ENCODE results near the gene M6PR.
A peak's percentile ranks its signal among the peaks of the same experiment; 100 is the strongest.
"Not testable (repeated sequence)": the region's sequence is repeated elsewhere in the genome, so short reads cannot be mapped to it uniquely, and the experiment has no call there.

The M6PR gene

DNA sequence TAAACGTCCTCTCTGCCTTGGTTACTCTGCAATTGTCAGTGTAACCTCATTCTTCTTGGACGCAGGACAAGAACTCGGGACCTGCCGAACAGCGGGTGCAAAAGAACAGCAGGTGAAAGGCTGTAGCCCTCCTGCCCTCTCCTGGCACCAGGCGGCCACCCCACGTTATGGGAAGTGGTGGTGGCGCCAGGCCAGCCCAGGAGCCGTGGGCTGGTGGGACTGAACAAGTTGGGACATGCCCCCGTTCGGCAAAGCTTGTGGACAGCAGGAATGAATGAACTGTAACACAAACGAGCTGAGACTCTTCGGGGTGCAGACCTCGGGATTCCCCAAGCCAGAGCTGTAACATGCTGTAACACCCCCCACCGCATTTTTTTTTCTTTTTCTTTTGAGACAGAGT is 6.6 kb upstream of the M6PR start:
- in situ Hi-C loops (cut with HindIII; ENCODE audit: low pct_ligation_motif_present, low pct_unique_long_range_greater_than_20kb, low sequenced_read_pairs), result no loop called here
- no peak for DNase-seq

DNA sequence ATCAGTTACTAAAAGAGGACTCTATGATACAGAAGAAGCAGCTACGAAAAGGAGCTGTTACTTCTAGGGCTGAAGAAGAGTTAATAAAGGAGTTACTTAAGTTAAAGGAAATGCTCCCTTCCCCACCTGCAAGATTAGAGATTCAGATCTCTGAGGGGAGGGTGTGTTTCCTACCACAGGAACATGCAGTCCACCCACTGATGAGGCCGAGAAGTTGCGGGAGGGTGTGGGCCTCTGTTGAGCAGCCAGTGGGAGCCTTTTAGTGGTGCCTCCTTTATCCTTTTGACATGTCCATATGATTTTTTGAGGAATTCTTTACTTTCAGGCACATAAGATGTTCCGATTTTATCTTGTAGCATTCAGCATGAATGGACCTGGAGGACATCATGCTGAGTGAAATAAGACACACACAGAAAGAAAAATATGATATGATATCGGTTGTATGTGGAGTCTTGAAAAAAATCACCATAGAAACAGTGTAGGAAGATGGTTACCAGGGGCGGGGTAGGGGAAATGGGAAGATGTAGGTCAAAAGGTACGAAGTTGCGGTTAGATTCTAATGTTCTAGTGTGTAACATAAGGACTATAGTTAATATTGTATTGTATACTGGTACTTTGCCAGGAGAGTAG is 4.4 kb upstream of the M6PR start:
- in situ Hi-C loops (cut with HindIII; ENCODE audit: low pct_ligation_motif_present, low pct_unique_long_range_greater_than_20kb, low sequenced_read_pairs), result no loop called here
- DNase-seq, result no peak

DNA sequence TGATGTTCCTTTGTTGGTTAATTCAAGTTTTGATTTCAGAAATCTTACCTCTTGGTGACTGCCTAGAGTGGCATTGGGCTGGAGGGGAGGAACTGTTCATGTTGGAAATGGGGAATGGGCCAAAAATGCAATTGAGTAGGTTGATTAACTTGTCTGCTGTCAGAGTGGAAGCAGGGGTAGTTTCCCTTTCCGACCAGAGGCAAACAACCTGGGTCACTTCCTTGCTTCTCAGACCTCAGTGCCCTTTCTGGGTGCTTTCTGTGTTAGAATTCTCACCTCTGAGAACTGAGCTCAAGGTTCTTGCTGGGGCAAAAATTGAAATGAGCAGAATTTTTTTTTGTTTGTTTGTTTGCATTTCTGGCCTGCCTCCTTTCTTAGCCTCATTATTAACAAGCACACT is 2.3 kb upstream of the M6PR start:
- in situ Hi-C loops (cut with HindIII; ENCODE audit: low pct_ligation_motif_present, low pct_unique_long_range_greater_than_20kb, low sequenced_read_pairs), result no loop called here
- DNase-seq, result no peak

DNA sequence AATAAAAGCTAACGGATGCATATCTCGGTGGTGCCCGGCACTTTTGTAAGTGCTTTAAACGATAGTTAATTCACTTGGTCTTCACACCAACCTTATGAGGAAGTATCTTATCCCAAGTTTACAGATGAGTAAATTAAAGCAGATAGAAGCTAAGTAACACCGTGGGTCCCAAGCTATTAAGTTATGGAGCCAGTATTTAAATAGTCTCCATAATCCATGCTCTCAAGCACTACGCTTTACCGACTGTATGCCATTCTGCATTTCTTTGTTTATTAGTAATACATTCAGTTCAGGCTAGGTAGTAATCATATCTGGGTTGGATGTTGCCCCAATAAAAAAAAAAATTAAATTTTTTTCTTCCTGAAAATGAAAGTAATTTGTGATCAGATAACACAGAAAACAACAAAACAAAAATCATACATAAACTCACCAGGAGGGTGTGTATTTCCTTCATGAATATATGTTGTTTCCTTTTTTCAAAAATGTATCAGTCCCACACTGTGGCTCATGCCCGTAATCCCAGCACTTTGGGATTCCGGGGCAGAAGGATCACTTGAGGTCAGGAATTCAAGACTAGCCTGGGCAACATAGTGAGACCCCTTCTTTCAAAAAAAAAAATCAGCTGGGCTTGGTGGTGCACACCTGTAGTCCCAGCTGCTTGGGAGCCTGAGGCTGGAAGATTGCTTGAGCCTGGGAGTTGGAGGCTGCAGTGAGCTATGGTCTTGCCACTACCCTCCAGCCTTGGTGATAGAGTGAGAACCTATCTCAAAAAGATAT is 1.4 kb upstream of the M6PR start:
- peak; percentile 13 for DNase-seq
- in situ Hi-C loops (cut with HindIII; ENCODE audit: low pct_ligation_motif_present, low pct_unique_long_range_greater_than_20kb, low sequenced_read_pairs), result no loop called here

DNA sequence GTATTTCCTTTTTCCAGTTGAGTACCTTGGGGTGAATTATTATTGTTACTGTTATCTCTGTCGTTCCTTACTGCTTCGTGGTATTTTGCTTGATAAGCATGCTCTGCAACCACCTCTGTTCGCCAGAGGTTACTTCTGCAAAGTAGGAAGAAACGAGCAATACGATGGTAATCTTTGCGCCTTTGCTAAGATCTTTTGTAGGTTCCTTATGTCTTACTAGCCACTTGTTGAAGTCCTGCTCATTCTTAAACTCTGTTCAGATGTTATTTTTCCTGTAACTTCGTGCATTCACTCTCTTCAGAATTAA is 729 bp upstream of the M6PR start:
- in situ Hi-C loops (cut with HindIII; ENCODE audit: low pct_ligation_motif_present, low pct_unique_long_range_greater_than_20kb, low sequenced_read_pairs), result no loop called here
- DNase-seq, result no peak

DNA sequence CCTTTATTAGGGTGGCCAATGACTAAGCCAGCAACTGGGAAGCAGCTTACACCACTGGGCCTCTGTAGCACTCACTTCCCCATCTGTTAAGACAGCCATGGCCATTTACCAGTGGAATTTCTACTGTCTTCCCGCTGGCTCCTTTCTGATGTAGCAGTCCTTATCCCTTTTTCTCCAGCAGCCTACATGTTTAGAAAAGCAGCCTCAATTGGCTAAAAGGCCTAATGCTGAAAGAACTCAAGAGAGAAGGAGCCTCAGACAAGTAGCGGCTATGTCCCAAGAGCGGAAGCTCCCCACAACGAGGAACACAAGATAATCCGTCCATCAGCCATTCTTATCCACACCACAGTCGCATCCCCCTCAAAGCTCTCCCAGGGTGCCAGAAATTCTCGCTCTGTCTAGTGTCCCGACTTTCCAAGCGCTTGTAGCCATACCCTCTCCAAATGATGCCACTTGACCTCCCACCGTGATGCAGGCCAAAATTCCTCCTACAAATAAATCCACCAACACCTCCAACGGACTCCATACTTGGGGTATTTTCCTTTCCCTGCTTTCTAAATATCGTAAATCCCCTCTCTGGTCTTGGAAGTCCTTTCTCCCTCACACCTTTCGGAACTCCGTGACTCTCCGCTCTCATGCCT is 624 bp downstream of the M6PR start:
- peak; percentile 52 for DNase-seq

DNA sequence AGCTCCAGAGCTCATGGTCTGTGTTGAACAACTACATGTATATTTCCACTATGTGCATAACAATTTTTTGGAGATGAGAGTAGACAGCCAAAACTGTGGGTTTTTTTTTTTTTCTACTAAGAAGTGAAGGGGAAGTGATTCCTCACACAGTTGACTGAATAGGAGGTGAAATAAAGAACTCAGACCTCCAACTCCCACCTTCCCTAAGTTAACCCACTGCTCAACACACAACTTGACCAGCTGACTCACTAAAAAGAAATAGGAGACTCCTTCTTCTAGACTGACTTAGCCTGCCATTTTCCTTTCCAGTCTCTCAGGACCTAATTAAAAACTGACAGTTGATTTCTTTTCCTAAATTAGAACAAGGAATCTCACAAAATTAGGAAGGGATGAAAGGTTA is 1.7 kb downstream of the M6PR start:
- in situ Hi-C loops (cut with HindIII; ENCODE audit: low pct_ligation_motif_present, low pct_unique_long_range_greater_than_20kb, low sequenced_read_pairs), result no loop called here
- no peak for DNase-seq

More for the DNA sequence above, 624 bp downstream of the M6PR start:
- in situ Hi-C loops (cut with HindIII; ENCODE audit: low pct_ligation_motif_present, low pct_unique_long_range_greater_than_20kb, low sequenced_read_pairs), result no loop called here

GRCh38 chr12:8946733-8947132 is 2.7 kb downstream of the M6PR start:
- in situ Hi-C loops (cut with HindIII; ENCODE audit: low pct_ligation_motif_present, low pct_unique_long_range_greater_than_20kb, low sequenced_read_pairs), result no loop called here
- no peak for DNase-seq

GRCh38 chr12:8943565-8944186 is 5.8 kb downstream of the M6PR start:
- in situ Hi-C loops (cut with HindIII; ENCODE audit: low pct_ligation_motif_present, low pct_unique_long_range_greater_than_20kb, low sequenced_read_pairs), result no loop called here
- no peak for DNase-seq

DNA sequence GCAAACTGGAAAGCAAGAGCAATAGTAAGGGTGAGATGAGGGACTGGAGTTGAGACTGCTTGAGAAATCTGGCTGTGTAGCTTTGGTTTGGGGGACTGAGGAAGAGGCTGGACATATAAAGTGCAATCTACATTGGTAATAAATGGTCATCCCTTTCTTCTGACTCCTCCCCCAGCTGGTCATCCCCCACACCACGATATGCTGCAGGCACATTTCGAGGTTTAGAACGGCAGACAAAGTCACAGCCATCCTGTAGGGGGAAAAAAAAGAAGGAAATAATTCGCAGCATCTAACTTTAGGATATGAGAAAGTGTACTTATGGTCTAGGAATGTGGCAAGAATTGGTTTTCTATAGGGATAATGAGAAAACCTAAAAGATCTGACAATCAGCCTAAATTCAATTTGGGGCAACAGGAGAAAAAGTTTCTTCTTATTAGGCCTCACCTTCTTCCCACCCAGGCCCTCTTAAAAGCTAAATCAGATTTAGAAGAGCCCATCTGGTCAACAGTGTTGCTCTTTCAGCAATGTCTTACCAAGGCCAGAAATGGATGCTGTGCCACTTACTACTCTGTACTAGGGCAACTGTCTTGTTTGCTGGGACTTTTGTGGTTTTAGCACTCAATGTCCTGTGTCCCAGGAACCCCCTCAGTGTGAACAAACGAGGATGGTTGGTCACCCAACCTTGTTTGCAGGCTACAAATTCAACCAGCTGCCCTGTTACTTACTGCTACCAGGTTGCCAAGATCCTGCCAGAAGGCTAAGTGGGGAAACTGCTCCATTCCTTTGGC is 7.6 kb downstream of the M6PR start:
- DNase-seq, result no peak
- in situ Hi-C loops (cut with HindIII; ENCODE audit: low pct_ligation_motif_present, low pct_unique_long_range_greater_than_20kb, low sequenced_read_pairs), result no loop called here

- in situ Hi-C loops (cut with HindIII; ENCODE audit: low pct_ligation_motif_present, low pct_unique_long_range_greater_than_20kb, low sequenced_read_pairs); DNase-seq: not testable (repeated sequence)
Observed at GRCh38 chr12:8937842-8938442, 11.5 kb downstream of the M6PR start.

DNA sequence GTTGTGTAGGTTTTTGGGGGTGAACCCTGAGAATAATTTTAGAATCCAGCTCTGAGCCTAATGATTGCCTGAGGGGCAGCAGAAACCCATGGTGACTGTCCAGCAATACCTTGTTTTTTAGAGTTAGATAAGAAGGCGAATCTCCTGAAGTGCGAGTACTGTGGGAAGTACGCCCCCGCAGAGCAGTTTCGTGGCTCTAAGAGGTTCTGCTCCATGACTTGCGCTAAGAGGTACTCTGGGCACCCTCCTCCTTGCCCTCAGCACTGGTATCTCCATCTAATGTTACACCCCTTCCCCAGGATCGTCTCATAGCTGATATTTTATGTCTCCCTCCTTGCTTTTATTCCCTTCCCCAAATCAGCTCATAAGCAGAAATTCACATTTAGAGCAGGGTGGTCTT is 12.7 kb downstream of the M6PR start:
- no peak for DNase-seq
- in situ Hi-C loops (cut with HindIII; ENCODE audit: low pct_ligation_motif_present, low pct_unique_long_range_greater_than_20kb, low sequenced_read_pairs), result no loop called here

- in situ Hi-C loops (cut with HindIII; ENCODE audit: low pct_ligation_motif_present, low pct_unique_long_range_greater_than_20kb, low sequenced_read_pairs); DNase-seq: not testable (repeated sequence)
Observed at GRCh38 chr12:8934080-8934479, 15.4 kb downstream of the M6PR start.

GRCh38 chr12:8932464-8932863 is 17.0 kb downstream of the M6PR start:
- DNase-seq; in situ Hi-C loops (cut with HindIII; ENCODE audit: low pct_ligation_motif_present, low pct_unique_long_range_greater_than_20kb, low sequenced_read_pairs): not testable (repeated sequence)

DNA sequence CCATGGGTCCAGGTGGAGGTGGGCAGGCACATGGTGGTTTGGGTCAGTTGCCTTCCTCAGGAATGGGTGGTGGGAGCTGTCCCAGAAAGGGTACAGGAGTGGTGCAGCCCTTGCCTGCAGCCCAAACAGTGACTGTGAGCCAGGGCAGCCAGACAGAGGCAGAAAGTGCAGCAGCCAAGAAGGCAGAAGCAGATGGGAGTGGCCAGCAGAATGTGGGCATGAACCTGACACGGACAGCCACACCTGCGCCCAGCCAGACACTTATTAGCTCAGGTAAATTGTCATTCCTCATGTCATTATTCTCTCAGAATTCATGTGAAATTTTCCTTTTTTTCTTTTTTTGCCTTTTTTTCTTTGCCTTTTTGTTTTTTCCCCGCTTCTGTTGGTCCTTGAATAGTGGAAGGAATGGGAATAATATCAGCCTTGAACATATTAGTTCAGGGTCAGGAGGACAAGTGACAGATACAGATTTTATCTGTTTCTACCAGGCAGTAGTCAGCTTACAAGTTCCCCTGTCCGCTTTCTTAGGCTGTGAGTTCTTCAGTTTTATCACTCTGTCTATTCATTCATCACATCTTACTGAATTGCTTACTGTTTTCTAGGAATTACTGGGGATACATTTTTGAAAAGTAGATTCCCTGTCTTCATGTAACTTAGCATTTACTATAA is 18.7 kb downstream of the M6PR start:
- in situ Hi-C loops (cut with HindIII; ENCODE audit: low pct_ligation_motif_present, low pct_unique_long_range_greater_than_20kb, low sequenced_read_pairs); DNase-seq: not testable (repeated sequence)

- DNase-seq, result no peak
- in situ Hi-C loops (cut with HindIII; ENCODE audit: low pct_ligation_motif_present, low pct_unique_long_range_greater_than_20kb, low sequenced_read_pairs), result no loop called here
Observed at GRCh38 chr12:8922544-8922943, 26.9 kb downstream of the M6PR start.

DNA sequence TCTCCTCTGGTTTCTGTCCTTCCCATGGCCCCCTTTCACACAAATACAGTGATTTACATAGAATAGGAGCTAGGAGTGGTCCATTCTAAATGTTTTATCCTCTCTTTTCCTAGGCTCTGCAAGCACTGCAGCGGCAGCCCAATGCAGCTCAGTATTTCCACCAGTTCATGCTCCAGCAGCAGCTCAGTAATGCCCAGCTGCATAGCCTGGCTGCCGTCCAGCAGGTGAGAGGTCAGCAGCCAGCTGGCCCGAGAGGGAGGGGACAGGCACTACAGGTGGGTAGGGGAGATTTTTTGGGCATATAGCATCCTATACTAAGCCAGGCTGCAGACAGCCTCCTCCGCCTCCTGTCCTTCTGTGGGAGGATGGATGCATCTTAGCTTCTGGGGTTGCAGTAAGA is 29.8 kb downstream of the M6PR start:
- DNase-seq; in situ Hi-C loops (cut with HindIII; ENCODE audit: low pct_ligation_motif_present, low pct_unique_long_range_greater_than_20kb, low sequenced_read_pairs): not testable (repeated sequence)

- in situ Hi-C loops (cut with HindIII; ENCODE audit: low pct_ligation_motif_present, low pct_unique_long_range_greater_than_20kb, low sequenced_read_pairs), result no loop called here
- no peak for DNase-seq
Observed at GRCh38 chr12:8917751-8918150, 31.7 kb downstream of the M6PR start.

All from ACHN (cell line).